Measurements from ENCODE around the gene HIPK3. TPM values are rescaled to one million over a fixed set of nuclear protein-coding genes. Genes with fewer than 3 reads are reported as not detected.

HIPK3 gene
- 10 to 100 TPM; 37.6 to 75.2 (median 48.4) TPM for total RNA-seq
- 10 to 100 TPM in 1 of 2 donors, 1 to 10 TPM in 1; 8.8 to 17.6 TPM for polyA plus RNA-seq

- ATAC-seq (peak; percentile 82 to 89 (median 88)), DNase-seq (peak; percentile 80 to 93 (median 86)), FAIRE-seq (no peak)
- 1% methylated on average over 40 to 85 of the region's 85 CpGs for WGBS, 2 donors
- Histone ChIP-seq H3K27me3 (no peaks in the 10 kb centered on the region), H3K9me3 (no peaks in the 10 kb centered on the region), H3K27ac (peak within 1 kb of the TSS; percentile 100), H3K4me3 (peak within 1 kb of the TSS; percentile 70 to 94 (median 74)), H3K4me1 (peaks cover 9 to 24% (median 22%) of the 10 kb centered on the region in 3 donors), H3K36me3 (no peaks in the 10 kb centered on the region)
- intact Hi-C loops (cut with DNase I) = no loop called here
- peak in 1 of 4 donors; percentile 14 for TF ChIP-seq CTCF (IDR thresholded peaks at IDR 0.05)
These were observed at the start of gene HIPK3 for GRCh38 chr11:33257160-33257896. HIPK3 (plus strand) TSS chr11:33257381.

GRCh38 chr11:33207408-33207985 lies 49.7 kb upstream of the HIPK3 start:
- intact Hi-C loops (cut with DNase I) = no loop called here
- Histone ChIP-seq H3K9me3 (no peaks in the 10 kb centered on the region), H3K36me3 (no peaks in the 10 kb centered on the region), H3K4me3 (no peak overlapping the region), H3K27me3 (no peaks in the 10 kb centered on the region), H3K27ac (no peak overlapping the region), H3K4me1 (no peaks in the 10 kb centered on the region)
- 53 to 54% methylated on average over 4 of the region's 4 CpGs for WGBS, 2 donors
- DNase-seq = no peak
- FAIRE-seq = no peak
- no peak for TF ChIP-seq CTCF (IDR thresholded peaks at IDR 0.05)
- ATAC-seq = peak in 2 of 4 donors; percentile 61 to 73

- H3K36me3 ChIP-seq = no peaks in the 10 kb centered on the region
- DNase-seq (no peak), ATAC-seq (no peak), FAIRE-seq (no peak)
- WGBS, 2 donors = 91 to 100% methylated on average over 1 of the region's 1 CpG
- H3K9me3 ChIP-seq = no peaks in the 10 kb centered on the region
- TF ChIP-seq CTCF (IDR thresholded peaks at IDR 0.05) = no peak
- no peaks in the 10 kb centered on the region for H3K27me3 ChIP-seq
- intact Hi-C loops (cut with DNase I) = no loop called here
- H3K27ac ChIP-seq = no peak overlapping the region
- no peaks in the 10 kb centered on the region for H3K4me1 ChIP-seq
- H3K4me3 ChIP-seq = no peak overlapping the region
These were observed 49.0 kb upstream of the HIPK3 start for GRCh38 chr11:33208150-33208549.

- H3K4me1 ChIP-seq = no peaks in the 10 kb centered on the region
- no peak for DNase-seq
- ATAC-seq = peak in 1 of 4 donors; percentile 39
- intact Hi-C loops (cut with DNase I) = no loop called here
- H3K4me3 ChIP-seq = no peak overlapping the region
- 66 to 71% methylated on average over 3 of the region's 3 CpGs for WGBS, 2 donors
- H3K36me3 ChIP-seq = no peaks in the 10 kb centered on the region
- FAIRE-seq = no peak
- H3K9me3 ChIP-seq = no peaks in the 10 kb centered on the region
- H3K27me3 ChIP-seq = no peaks in the 10 kb centered on the region
- no peak for TF ChIP-seq CTCF (IDR thresholded peaks at IDR 0.05)
- H3K27ac ChIP-seq = peak overlapping the region in 2 of 4 donors; percentile 44 to 53
These were observed 46.0 kb upstream of the HIPK3 start for GRCh38 chr11:33211153-33211552.

GRCh38 chr11:33211580-33211979 lies 45.6 kb upstream of the HIPK3 start:
- Histone ChIP-seq H3K27me3 (no peaks in the 10 kb centered on the region), H3K27ac (peak overlapping the region in 3 of 4 donors; percentile 28 to 53 (median 44)), H3K4me3 (no peak overlapping the region), H3K36me3 (no peaks in the 10 kb centered on the region), H3K4me1 (no peaks in the 10 kb centered on the region), H3K9me3 (no peaks in the 10 kb centered on the region)
- no peak for TF ChIP-seq CTCF (IDR thresholded peaks at IDR 0.05)
- intact Hi-C loops (cut with DNase I) = no loop called here
- DNase-seq (no peak), FAIRE-seq (no peak), ATAC-seq (peak in 2 of 4 donors; percentile 68 to 70)
- WGBS, 2 donors = 33 to 38% methylated on average over 5 of the region's 5 CpGs
